Measurements from ENCODE around the gene WDR1. TPM values are rescaled to one million over a fixed set of nuclear protein-coding genes. Genes with fewer than 3 reads are reported as not detected.

Gene WDR1
- total and polyA plus RNA-seq, 2 of the 13 experiments (the other 11 are each of a cell fraction or from before 2014, with no cell fraction given), result 106 to 198 TPM

DNA sequence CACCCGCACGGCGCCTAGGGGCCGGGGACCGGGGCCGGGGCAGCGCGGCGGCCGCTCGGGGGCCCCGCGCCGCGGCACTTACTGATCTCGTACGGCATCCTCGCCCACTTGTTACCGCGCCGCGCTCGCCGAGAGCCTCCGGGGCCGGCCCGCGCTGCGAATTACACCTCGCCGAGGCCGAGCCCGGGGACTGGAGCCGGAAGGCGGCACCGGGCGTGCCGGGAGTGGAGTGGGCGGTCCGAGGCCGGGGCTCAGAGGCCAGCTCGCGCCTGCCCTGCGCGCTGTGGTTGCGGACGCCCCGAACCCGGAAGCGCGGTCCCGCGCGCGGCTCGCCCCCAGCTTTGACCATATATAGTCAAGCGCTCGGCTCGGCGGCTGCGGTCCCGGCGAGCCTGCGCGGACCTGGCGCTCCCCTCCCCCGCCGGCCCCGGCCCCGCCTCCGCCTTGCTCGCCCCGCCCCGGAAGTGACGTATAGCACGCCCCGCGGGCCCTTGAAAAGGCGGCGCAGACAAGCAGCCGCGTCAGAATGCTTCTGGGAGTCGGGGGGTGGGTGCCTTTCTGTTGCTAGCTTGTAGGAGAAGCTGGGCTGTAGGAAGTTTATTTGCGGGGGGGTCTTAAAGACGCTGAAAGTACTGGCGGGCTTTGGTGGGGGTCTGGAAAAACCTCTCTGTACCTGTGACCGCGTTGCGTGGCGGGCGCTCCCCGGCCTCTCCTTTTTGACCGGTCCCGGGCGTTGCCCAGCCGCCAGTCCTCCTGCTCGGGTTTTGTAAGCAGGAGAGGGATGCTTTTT is at the start of gene WDR1 (continued):
- TF ChIP-seq, protein P1, sequence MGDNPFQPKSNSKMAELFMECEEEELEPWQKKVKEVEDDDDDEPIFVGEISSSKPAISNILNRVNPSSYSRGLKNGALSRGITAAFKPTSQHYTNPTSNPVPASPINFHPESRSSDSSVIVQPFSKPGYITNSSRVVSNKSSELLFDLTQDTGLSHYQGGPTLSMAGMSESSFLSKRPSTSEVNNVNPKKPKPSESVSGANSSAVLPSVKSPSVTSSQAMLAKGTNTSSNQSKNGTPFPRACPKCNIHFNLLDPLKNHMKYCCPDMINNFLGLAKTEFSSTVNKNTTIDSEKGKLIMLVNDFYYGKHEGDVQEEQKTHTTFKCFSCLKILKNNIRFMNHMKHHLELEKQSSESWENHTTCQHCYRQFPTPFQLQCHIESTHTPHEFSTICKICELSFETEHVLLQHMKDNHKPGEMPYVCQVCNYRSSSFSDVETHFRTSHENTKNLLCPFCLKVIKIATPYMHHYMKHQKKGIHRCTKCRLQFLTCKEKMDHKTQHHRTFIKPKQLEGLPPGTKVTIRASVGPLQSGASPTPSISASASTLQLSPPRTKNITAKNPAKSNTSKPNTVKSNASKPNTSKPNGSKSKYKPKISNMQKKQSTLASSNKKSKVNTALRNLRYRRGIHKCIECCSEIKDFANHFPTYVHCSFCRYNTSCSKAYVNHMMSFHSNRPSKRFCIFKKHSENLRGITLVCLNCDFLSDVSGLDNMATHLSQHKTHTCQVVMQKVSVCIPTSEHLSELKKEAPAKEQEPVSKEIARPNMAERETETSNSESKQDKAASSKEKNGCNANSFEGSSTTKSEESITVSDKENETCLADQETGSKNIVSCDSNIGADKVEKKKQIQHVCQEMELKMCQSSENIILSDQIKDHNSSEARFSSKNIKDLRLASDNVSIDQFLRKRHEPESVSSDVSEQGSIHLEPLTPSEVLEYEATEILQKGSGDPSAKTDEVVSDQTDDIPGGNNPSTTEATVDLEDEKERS (CRISPR knock-in tag; IDR thresholded peaks at IDR 0.05), result no peak
- no peak for TF ChIP-seq KDM3A (CRISPR knock-in tag; IDR thresholded peaks at IDR 0.05; ENCODE audit: low read depth)
- no peak for TF ChIP-seq SNRNP70 (IDR thresholded peaks at IDR 0.05; ENCODE audit: low read depth, low read length)
- no peak for TF ChIP-seq ZNF563 (CRISPR knock-in tag; IDR thresholded peaks at IDR 0.05)
- TF ChIP-seq ZNF383 (CRISPR knock-in tag; IDR thresholded peaks at IDR 0.05; ENCODE audit: borderline replicate concordance), result no peak
- no peak for TF ChIP-seq KDM1A (CRISPR knock-in tag; IDR thresholded peaks at IDR 0.05)
- peak; percentile 98 for TF ChIP-seq POLR2AphosphoS5 (IDR thresholded peaks at IDR 0.05; ENCODE audit: low read depth, low read length)
- TF ChIP-seq, protein P2, sequence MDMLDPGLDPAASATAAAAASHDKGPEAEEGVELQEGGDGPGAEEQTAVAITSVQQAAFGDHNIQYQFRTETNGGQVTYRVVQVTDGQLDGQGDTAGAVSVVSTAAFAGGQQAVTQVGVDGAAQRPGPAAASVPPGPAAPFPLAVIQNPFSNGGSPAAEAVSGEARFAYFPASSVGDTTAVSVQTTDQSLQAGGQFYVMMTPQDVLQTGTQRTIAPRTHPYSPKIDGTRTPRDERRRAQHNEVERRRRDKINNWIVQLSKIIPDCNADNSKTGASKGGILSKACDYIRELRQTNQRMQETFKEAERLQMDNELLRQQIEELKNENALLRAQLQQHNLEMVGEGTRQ (IDR thresholded peaks at IDR 0.05; ENCODE audit: low read depth, low read length), result no peak
- TF ChIP-seq, protein P2 (CRISPR knock-in tag; IDR thresholded peaks at IDR 0.05; ENCODE audit: borderline replicate concordance), result peak; percentile 88; the same call in 1 of the 2 replicates
- TF ChIP-seq PHB2 (IDR thresholded peaks at IDR 0.05; ENCODE audit: partially characterized antibody), result no peak
- TF ChIP-seq ZNF143 (CRISPR knock-in tag; IDR thresholded peaks at IDR 0.05), result 0 out of 2 replicates have a peak, but pooled peaks have one; percentile 14
- no peak for TF ChIP-seq RCOR2 (CRISPR knock-in tag; IDR thresholded peaks at IDR 0.05)
- peak; percentile 46; the same call in 1 of the 2 replicates for TF ChIP-seq ETV5 (CRISPR knock-in tag; IDR thresholded peaks at IDR 0.05; ENCODE audit: borderline replicate concordance)
- no peak; the same call in 1 of the 2 replicates for TF ChIP-seq ZNF446 (CRISPR knock-in tag; IDR thresholded peaks at IDR 0.05)
- peak; percentile 99 for TF ChIP-seq SRF (IDR thresholded peaks at IDR 0.05; ENCODE audit: low read depth, low read length)
- TF ChIP-seq TCF12 (IDR thresholded peaks at IDR 0.05), result no peak
- no peak for TF ChIP-seq TCF12 (CRISPR knock-in tag; IDR thresholded peaks at IDR 0.05)
- TF ChIP-seq TBX3 (IDR thresholded peaks at IDR 0.05; ENCODE audit: borderline replicate concordance), result no peak
- TF ChIP-seq ZNF431 (CRISPR knock-in tag; IDR thresholded peaks at IDR 0.05; ENCODE audit: borderline replicate concordance, low read depth), result no peak
- TF ChIP-seq ZNF121 (CRISPR knock-in tag; IDR thresholded peaks at IDR 0.05), result no peak
- TF ChIP-seq BRD4 (CRISPR knock-in tag; IDR thresholded peaks at IDR 0.05), result no peak
- no peak for TF ChIP-seq ATAD3A (CRISPR knock-in tag; IDR thresholded peaks at IDR 0.05)
- TF ChIP-seq, protein P3, sequence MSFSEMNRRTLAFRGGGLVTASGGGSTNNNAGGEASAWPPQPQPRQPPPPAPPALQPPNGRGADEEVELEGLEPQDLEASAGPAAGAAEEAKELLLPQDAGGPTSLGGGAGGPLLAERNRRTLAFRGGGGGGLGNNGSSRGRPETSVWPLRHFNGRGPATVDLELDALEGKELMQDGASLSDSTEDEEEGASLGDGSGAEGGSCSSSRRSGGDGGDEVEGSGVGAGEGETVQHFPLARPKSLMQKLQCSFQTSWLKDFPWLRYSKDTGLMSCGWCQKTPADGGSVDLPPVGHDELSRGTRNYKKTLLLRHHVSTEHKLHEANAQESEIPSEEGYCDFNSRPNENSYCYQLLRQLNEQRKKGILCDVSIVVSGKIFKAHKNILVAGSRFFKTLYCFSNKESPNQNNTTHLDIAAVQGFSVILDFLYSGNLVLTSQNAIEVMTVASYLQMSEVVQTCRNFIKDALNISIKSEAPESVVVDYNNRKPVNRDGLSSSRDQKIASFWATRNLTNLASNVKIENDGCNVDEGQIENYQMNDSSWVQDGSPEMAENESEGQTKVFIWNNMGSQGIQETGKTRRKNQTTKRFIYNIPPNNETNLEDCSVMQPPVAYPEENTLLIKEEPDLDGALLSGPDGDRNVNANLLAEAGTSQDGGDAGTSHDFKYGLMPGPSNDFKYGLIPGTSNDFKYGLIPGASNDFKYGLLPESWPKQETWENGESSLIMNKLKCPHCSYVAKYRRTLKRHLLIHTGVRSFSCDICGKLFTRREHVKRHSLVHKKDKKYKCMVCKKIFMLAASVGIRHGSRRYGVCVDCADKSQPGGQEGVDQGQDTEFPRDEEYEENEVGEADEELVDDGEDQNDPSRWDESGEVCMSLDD (CRISPR knock-in tag; IDR thresholded peaks at IDR 0.05; ENCODE audit: borderline replicate concordance), result no peak
- TF ChIP-seq POGZ (CRISPR knock-in tag; IDR thresholded peaks at IDR 0.05), result peak; percentile 57
